Fibroblast of lung (primary cell): ENCODE results near the gene LDAH. TPM values are rescaled to one million over a fixed set of nuclear protein-coding genes. Genes with fewer than 3 reads are reported as not detected.

Experiments
- DNase-seq, 2 donors: peaks; one replicate each; pipeline versions ENCODE4 v3.0.0 to v3.0.0-alpha.2; 2010; ENCODE audit warnings: low read depth in 2 of 2
- H2AFZ ChIP-seq: 2 replicates; pipeline ENCODE4 v1.5.1; 2012; ENCODE audit warnings: low read length, control low read depth, inconsistent platforms
- H3K27ac ChIP-seq: 2 replicates; pipeline ENCODE4 v1.5.1; 2011; ENCODE audit warnings: low read length, control low read depth; ENCODE audit not compliant: insufficient read depth
- H3K27me3 ChIP-seq: 2 replicates; pipeline ENCODE4 v1.5.1; 2011; ENCODE audit warnings: mild to moderate bottlenecking, low read length; ENCODE audit not compliant: control insufficient read depth, insufficient read depth
- H3K36me3 ChIP-seq: 2 replicates; pipeline ENCODE4 v1.5.1; 2011; ENCODE audit warnings: low read length; ENCODE audit not compliant: control insufficient read depth, insufficient read depth
- H3K4me1 ChIP-seq: 2 replicates; pipeline ENCODE4 v1.5.1; 2011; ENCODE audit warnings: low read length; ENCODE audit not compliant: control insufficient read depth, insufficient read depth; ENCODE audit errors: extremely low read depth
- H3K4me2 ChIP-seq: 2 replicates; pipeline ENCODE4 v1.5.1; 2011; ENCODE audit warnings: low read length, control low read depth; ENCODE audit not compliant: insufficient read depth; ENCODE audit errors: extremely low read depth
- H3K4me3 ChIP-seq, 4 experiments: fragments of 200-600 bp in 1 of 4; sonication (generic) in 1 of 4; replicated peaks in 1 of 4; 2 replicates each; pipeline ENCODE4 v1.5.1; 2011 to 2016; ENCODE audit warnings: low read length in 4 of 4, low read depth in 3 of 4, mild to moderate bottlenecking in 3 of 4, control low read depth in 2 of 4, inconsistent platforms in 1 of 4, mixed read lengths in 1 of 4; ENCODE audit not compliant: insufficient read depth in 1 of 4; ENCODE audit errors: control extremely low read depth in 1 of 4
- H3K79me2 ChIP-seq: 2 replicates; pipeline ENCODE4 v1.5.1; 2012; ENCODE audit warnings: mild to moderate bottlenecking, low read length, inconsistent platforms; ENCODE audit not compliant: control insufficient read depth, insufficient read depth
- H3K9ac ChIP-seq: 2 replicates; pipeline ENCODE4 v1.5.1; 2011; ENCODE audit warnings: mild to moderate bottlenecking, low read length, control low read depth; ENCODE audit not compliant: insufficient read depth
- H3K9me3 ChIP-seq: 2 replicates; pipeline ENCODE4 v1.5.1; 2012; ENCODE audit warnings: low read depth, low read length; ENCODE audit not compliant: control insufficient read depth, insufficient read depth
- H4K20me1 ChIP-seq: 2 replicates; pipeline ENCODE4 v1.5.1; 2011; ENCODE audit warnings: low read length; ENCODE audit not compliant: control insufficient read depth, insufficient read depth; ENCODE audit errors: extremely low read depth
- CTCF ChIP-seq, 2 donors: IDR thresholded peaks in 1 of 2; conservative IDR thresholded peaks in 1 of 2; 1 replicate in 1 of 2; 2 replicates in 1 of 2; pipeline ENCODE4 v1.5.1; 2011 to 2012; ENCODE audit warnings: low read length in 2 of 2, control low read depth in 1 of 2, inconsistent platforms in 1 of 2, low read depth in 1 of 2, mild to moderate bottlenecking in 1 of 2
- EZH2 ChIP-seq: IDR thresholded peaks from 2 replicates; pipeline ENCODE4 v1.5.1; 2012; ENCODE audit warnings: low read length, control low read depth, mild to moderate bottlenecking; ENCODE audit errors: missing control alignments
- polyA plus RNA-seq, 2 donors: library from polyadenylated mRNA; depleted of rRNA in 1 of 2; stranded (reverse) in 1 of 2; unstranded in 1 of 2; fragments of >200 nt; gene quantifications; 2 replicates each; pipeline ENCODE4 v1.2.1, GENCODE V29; 2011 to 2012; ENCODE audit warnings: missing spikeins in 1 of 2
- total RNA-seq: library from RNA; depleted of rRNA; stranded (reverse); fragments of >200 nt; gene quantifications from 2 replicates; pipeline ENCODE4 v1.2.1, GENCODE V29; 2014

Gene LDAH
- total and polyA plus RNA-seq, 2 donors (not counting 1 experiment from before 2014, with no cell fraction given): 20.5 to 22.8 TPM

GRCh38 chr2:20771299-20771698 is 51.6 kb downstream of the LDAH start:
- no peak overlapping the region for H3K4me3 ChIP-seq
- H3K9me3 ChIP-seq: no peaks in the 10 kb centered on the region
- no peaks in the 10 kb centered on the region for H3K36me3 ChIP-seq

GRCh38 chr2:20766798-20767644 is 55.9 kb downstream of the LDAH start:
- no peak overlapping the region for H3K9ac ChIP-seq
- no peak overlapping the region for H3K4me2 ChIP-seq
- no peak overlapping the region for H3K27ac ChIP-seq
- no peaks in the 10 kb centered on the region for H3K9me3 ChIP-seq
- no peak overlapping the region for H2AFZ ChIP-seq
- H4K20me1 ChIP-seq: no peaks in the 10 kb centered on the region
- no peaks in the 10 kb centered on the region for H3K27me3 ChIP-seq
- no peaks in the 10 kb centered on the region for H3K36me3 ChIP-seq
- no peak for DNase-seq
- no peaks in the 10 kb centered on the region for H3K79me2 ChIP-seq
- no peak overlapping the region for H3K4me3 ChIP-seq
- TF ChIP-seq CTCF (conservative IDR thresholded peaks at IDR 0.05 in 1 of 2, IDR thresholded peaks at IDR 0.05 in 1 of 2; ENCODE audit: low read depth in 1 of 2, low read length in 2 of 2): no peak
- no peak for TF ChIP-seq EZH2
- H3K4me1 ChIP-seq: no peaks in the 10 kb centered on the region

More at GRCh38 chr2:20771299-20771698, 51.6 kb downstream of the LDAH start:
- no peaks in the 10 kb centered on the region for H4K20me1 ChIP-seq
- H3K4me2 ChIP-seq: no peak overlapping the region
- H3K27ac ChIP-seq: no peak overlapping the region
- no peak for TF ChIP-seq EZH2
- no peak for TF ChIP-seq CTCF (conservative IDR thresholded peaks at IDR 0.05 in 1 of 2, IDR thresholded peaks at IDR 0.05 in 1 of 2; ENCODE audit: low read depth in 1 of 2, low read length in 2 of 2)
- no peaks in the 10 kb centered on the region for H3K79me2 ChIP-seq
- H3K27me3 ChIP-seq: no peaks in the 10 kb centered on the region
- no peak overlapping the region for H2AFZ ChIP-seq
- no peak overlapping the region for H3K9ac ChIP-seq
- no peaks in the 10 kb centered on the region for H3K4me1 ChIP-seq
- no peak for DNase-seq

GRCh38 chr2:20766213-20766612 is 56.7 kb downstream of the LDAH start:
- H3K27ac ChIP-seq: no peak overlapping the region
- no peak overlapping the region for H3K4me2 ChIP-seq
- H3K27me3 ChIP-seq: no peaks in the 10 kb centered on the region
- no peak for TF ChIP-seq EZH2
- TF ChIP-seq CTCF (conservative IDR thresholded peaks at IDR 0.05 in 1 of 2, IDR thresholded peaks at IDR 0.05 in 1 of 2; ENCODE audit: low read depth in 1 of 2, low read length in 2 of 2): no peak
- H2AFZ ChIP-seq: no peak overlapping the region
- no peaks in the 10 kb centered on the region for H3K4me1 ChIP-seq
- no peak overlapping the region for H3K9ac ChIP-seq
- no peaks in the 10 kb centered on the region for H3K36me3 ChIP-seq
- H4K20me1 ChIP-seq: no peaks in the 10 kb centered on the region
- H3K79me2 ChIP-seq: no peaks in the 10 kb centered on the region
- no peak overlapping the region for H3K4me3 ChIP-seq
- DNase-seq: no peak
- H3K9me3 ChIP-seq: no peaks in the 10 kb centered on the region
